Hippocampal formation (tissue), 2 donors: Measurements from ENCODE around the gene TEAD3.
"Not testable (repeated sequence)": the region's sequence is repeated elsewhere in the genome, so short reads cannot be mapped to it uniquely, and the experiment has no call there.

Experiments
- DNase-seq, 2 donors: peaks; one replicate each; lab custom pipeline; 2025; lab: John Stamatoyannopoulos, UW

Gene TEAD3

GRCh38 chr6:35451354-35452182 lies 45.3 kb downstream of the TEAD3 start:
- no peak for DNase-seq

GRCh38 chr6:35449287-35449881 lies 47.5 kb downstream of the TEAD3 start:
- DNase-seq = peak in 1 of 2 donors; percentile 82

GRCh38 chr6:35448191-35448590 lies 48.7 kb downstream of the TEAD3 start:
- DNase-seq = no peak

GRCh38 chr6:35445691-35446090 lies 51.2 kb downstream of the TEAD3 start:
- DNase-seq = no peak

GRCh38 chr6:35443341-35444030 lies 53.4 kb downstream of the TEAD3 start:
- no peak for DNase-seq

GRCh38 chr6:35442693-35443092 lies 54.2 kb downstream of the TEAD3 start:
- DNase-seq = no peak

- no peak for DNase-seq
These were observed 55.2 kb downstream of the TEAD3 start for GRCh38 chr6:35441642-35442041.

- DNase-seq = no peak
These were observed 55.7 kb downstream of the TEAD3 start for GRCh38 chr6:35441205-35441604.

GRCh38 chr6:35439308-35439707 lies 57.6 kb downstream of the TEAD3 start:
- no peak for DNase-seq

- DNase-seq = not testable (repeated sequence)
These were observed 58.4 kb downstream of the TEAD3 start for GRCh38 chr6:35438378-35439065.

- DNase-seq = no peak
These were observed 60.6 kb downstream of the TEAD3 start for GRCh38 chr6:35436071-35436857.

GRCh38 chr6:35435074-35435837 lies 61.6 kb downstream of the TEAD3 start:
- no peak for DNase-seq

GRCh38 chr6:35432702-35433101 lies 64.2 kb downstream of the TEAD3 start:
- DNase-seq = not testable (repeated sequence)

GRCh38 chr6:35432291-35432690 lies 64.6 kb downstream of the TEAD3 start:
- DNase-seq = no peak

- no peak for DNase-seq
These were observed 67.4 kb downstream of the TEAD3 start for GRCh38 chr6:35429463-35429862.

- no peak for DNase-seq
These were observed 68.3 kb downstream of the TEAD3 start for GRCh38 chr6:35428421-35429149.

GRCh38 chr6:35427851-35428321 lies 69.0 kb downstream of the TEAD3 start:
- no peak for DNase-seq

GRCh38 chr6:35427435-35427834 lies 69.4 kb downstream of the TEAD3 start:
- no peak for DNase-seq

GRCh38 chr6:35426074-35426473 lies 70.8 kb downstream of the TEAD3 start:
- DNase-seq = no peak

GRCh38 chr6:35425284-35425683 lies 71.6 kb downstream of the TEAD3 start:
- DNase-seq = no peak
